ENCODE measurements around the gene C18orf63. TPM values are rescaled to one million over a fixed set of nuclear protein-coding genes. Genes with fewer than 3 reads are reported as not detected.

C18orf63 gene
- total and polyA plus RNA-seq, 2 of the 4 experiments (the other 2 are of a cell fraction) = not detected

- in situ Hi-C loops (cut with MboI; ENCODE audit: low sequenced_read_pairs) = no loop called here
- no peak for ATAC-seq (ENCODE audit: low read depth)
Observed at GRCh38 chr18:74373428-74373827, 57.8 kb downstream of the C18orf63 start.

More at GRCh38 chr18:74373428-74373827, 57.8 kb downstream of the C18orf63 start:
- Histone ChIP-seq H3K18ac (ENCODE audit: low read depth, low read length) (no peak overlapping the region), H3K4me1 (ENCODE audit: control insufficient read depth, insufficient read depth, low read length) (no peaks in the 10 kb centered on the region), H3K4me3 (ENCODE audit: insufficient read depth, low read depth, low read length) (no peak overlapping the region), H3K23ac (ENCODE audit: low read depth, low read length) (no peak overlapping the region), H3K27ac (ENCODE audit: insufficient read depth, low read length) (no peak overlapping the region), H2AK5ac (ENCODE audit: low read depth, low read length) (no peak overlapping the region), H2AFZ (replicated peaks; ENCODE audit: low read length, poor library complexity) (no peak overlapping the region), H3K9ac (ENCODE audit: low read depth, low read length) (no peak overlapping the region), H3K9me1 (ENCODE audit: insufficient read depth, low read length) (no peaks in the 10 kb centered on the region), H2AK9ac (replicated peaks; ENCODE audit: low read depth, low read length, poor library complexity) (no peak overlapping the region), H4K20me1 (ENCODE audit: insufficient read depth, low read length) (no peaks in the 10 kb centered on the region), H4K5ac (ENCODE audit: low read depth, low read length) (no peak overlapping the region), H3K4ac (ENCODE audit: low read depth, low read length) (no peak overlapping the region), H3K14ac (replicated peaks; ENCODE audit: low read depth, low read length) (no peak overlapping the region), H3K9me3 (ENCODE audit: control insufficient read depth, insufficient read depth, low read length) (no peaks in the 10 kb centered on the region), H3K79me1 (ENCODE audit: low read depth in 1 of 2, low read length in 2 of 2) (no peaks in the 10 kb centered on the region), H2BK15ac (ENCODE audit: low read depth, low read length) (no peak overlapping the region), H2BK120ac (ENCODE audit: low read depth, low read length) (no peak overlapping the region), H3K56ac (ENCODE audit: extremely low read depth, insufficient read depth, low read length) (no peak overlapping the region), H2BK5ac (ENCODE audit: low read depth, low read length, poor library complexity, severe bottlenecking) (no peak overlapping the region), H3K36me3 (ENCODE audit: control insufficient read depth, insufficient read depth, low read length) (no peaks in the 10 kb centered on the region), H4K8ac (ENCODE audit: low read depth in 2 of 2, low read length in 2 of 2) (no peak overlapping the region), H3K27me3 (ENCODE audit: control insufficient read depth, insufficient read depth, low read length) (peaks cover 21% of the 10 kb centered on the region), H3K4me2 (ENCODE audit: low read depth, low read length) (no peak overlapping the region), H4K91ac (ENCODE audit: insufficient read depth, low read depth, low read length) (no peak overlapping the region), H2BK20ac (ENCODE audit: low read depth, low read length) (no peak overlapping the region)
- BruUV-seq (replicated peaks) = no TSS peak
- TF ChIP-seq RAD21 (IDR thresholded peaks at IDR 0.05; ENCODE audit: low read length) (no peak), SMC3 (IDR thresholded peaks at IDR 0.05; ENCODE audit: low read depth, low read length) (no peak), MXI1 (IDR thresholded peaks at IDR 0.05; ENCODE audit: borderline replicate concordance, low read depth, low read length) (no peak), CHD1 (IDR thresholded peaks at IDR 0.05; ENCODE audit: low read depth, low read length) (no peak), NFE2L2 (IDR thresholded peaks at IDR 0.05; ENCODE audit: low read depth, low read length) (no peak), MAZ (IDR thresholded peaks at IDR 0.05; ENCODE audit: borderline replicate concordance, low read depth, low read length) (no peak), CTCF (conservative IDR thresholded peaks at IDR 0.05; ENCODE audit: low read depth, low read length) (no peak), USF2 (IDR thresholded peaks at IDR 0.05; ENCODE audit: low read depth, low read length) (no peak), RCOR1 (IDR thresholded peaks at IDR 0.05; ENCODE audit: insufficient replicate concordance, low read length) (no peak), CEBPB (IDR thresholded peaks at IDR 0.05; ENCODE audit: low read depth, low read length) (no peak), BHLHE40 (IDR thresholded peaks at IDR 0.05; ENCODE audit: low read depth, low read length) (no peak)
- intact Hi-C loops (cut with micrococcal nuclease) (no loop called here), dilution Hi-C loops (cut with HindIII; ENCODE audit: low sequenced_read_pairs, unreplicated experiment) (no loop called here)
- POLR2A ChIA-PET (ENCODE audit: unreplicated experiment) = no interaction called here
- no CpG with 5 or more reads among the region's 8 CpGs for WGBS, 2 experiments (ENCODE audit: extremely low coverage in 2 of 2, insufficient read length in 1 of 2)
- CTCF ChIA-PET = no interaction called here
- no peak for DNase-seq

Measured in IMR-90 (cell line).